NCI-H128 (cell line): ENCODE results near the gene EPHA8.

Experiments
- DNase-seq: peaks from one replicate; lab custom pipeline; 2025; ENCODE audit not compliant: unreplicated experiment; lab: John Stamatoyannopoulos, UW

EPHA8 gene

DNA sequence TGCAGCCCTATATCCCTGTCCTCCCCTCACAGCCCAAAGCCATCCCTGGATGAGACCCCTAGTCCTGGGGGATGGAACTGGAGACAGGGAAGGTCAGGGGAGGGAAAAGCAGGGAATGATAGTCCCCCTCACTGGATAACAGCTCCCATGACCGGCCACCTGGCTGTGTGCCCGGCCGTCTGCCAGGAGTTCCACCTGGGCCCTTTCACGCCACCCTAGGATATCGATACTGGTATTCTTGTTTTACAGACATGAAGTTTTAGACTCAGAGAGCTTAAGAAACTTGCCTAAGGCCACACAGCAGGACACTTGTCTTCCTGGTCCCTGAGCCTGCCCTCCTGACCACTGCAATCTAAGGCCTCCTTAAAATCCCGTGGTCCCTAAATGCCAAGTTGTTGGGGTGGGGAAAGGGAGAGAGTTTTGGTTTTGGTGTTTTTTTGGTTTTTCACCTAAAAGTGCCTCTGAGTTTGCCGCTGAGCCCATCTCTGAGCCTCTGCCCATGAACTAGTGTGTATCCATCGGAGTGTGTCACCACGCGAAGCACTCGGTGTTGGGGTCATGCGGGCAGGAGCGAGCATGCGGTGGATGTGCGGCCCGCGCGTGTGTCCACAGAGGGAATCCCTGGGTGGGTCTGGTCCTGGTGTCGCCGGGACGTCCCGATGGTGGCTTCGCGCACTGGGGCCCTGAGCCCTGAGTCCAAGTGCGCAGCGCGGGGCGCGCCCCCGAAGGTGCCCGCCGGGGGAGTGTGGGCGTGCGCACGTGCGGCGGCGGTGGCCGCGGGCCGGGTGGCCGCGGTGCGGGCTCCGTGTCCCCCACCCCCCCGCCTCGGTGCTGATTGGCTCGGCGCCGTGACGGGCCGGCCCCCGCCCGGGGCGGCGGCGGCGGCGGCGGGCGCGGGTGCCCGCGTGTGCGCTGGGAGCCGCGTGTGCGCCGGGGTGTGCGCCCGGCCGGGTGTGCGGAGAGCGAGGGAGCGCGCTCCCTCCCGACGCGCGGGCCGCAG is at the start of gene EPHA8:
TSS of gene EPHA8 (plus strand) at position 906 of the 1,000 bp plus-strand sequence. CDS start 147 bp downstream, outside the sequence.
- no peak for DNase-seq

DNA sequence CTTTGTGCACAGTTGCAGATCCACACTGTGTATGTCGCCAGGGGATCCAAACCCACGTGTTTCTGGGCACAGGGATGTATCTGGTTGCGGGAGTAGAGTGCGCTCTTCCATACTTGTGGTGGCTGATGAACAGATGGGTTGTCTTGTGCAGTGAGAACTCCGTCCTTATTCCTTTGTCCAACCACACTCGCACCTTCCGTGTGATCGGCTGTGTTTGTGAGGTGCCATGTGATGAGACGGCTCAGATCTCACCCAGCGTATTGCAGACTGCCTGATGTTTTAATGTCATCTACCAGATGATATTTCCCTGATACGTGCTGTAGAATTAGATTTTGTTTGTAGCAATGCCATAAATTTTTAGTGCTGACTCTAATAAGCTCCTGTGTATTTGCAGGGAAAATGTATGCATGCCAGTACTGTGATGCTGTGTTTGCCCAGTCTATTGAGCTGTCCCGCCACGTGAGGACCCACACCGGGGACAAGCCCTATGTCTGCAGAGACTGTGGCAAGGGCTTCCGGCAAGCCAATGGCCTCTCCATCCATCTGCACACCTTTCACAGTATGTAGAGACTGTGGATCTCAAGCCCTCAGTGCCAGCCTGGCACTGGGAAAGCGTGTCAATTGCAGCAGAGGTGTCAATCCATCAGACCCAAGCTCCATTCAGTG is 46.2 kb upstream of the EPHA8 start:
- no peak for DNase-seq

- DNase-seq: no peak
Observed at GRCh38 chr1:22517956-22518355, 45.3 kb upstream of the EPHA8 start.

DNA sequence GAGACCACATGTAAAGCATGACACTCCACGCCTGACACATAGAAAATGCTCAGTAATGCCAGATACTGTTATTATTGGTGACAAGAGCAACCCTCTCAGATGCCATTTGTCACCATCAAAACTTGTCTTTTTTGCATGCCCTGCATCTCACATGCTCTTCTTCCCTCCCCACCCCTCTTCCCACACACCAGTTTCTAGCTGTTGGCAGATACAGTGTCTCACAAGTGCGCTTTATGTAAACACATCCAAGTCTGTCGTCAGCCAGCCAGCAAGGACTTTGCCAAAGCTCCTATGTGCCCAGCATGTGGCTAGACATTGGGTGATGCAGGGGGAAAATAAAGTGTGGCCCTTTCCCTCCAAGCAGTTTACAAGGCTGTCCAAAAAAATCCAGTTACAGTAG is 44.9 kb upstream of the EPHA8 start:
- no peak for DNase-seq

GRCh38 chr1:22520871-22521270 is 42.4 kb upstream of the EPHA8 start:
- no peak for DNase-seq

- DNase-seq: no peak
Observed at GRCh38 chr1:22521692-22522091, 41.6 kb upstream of the EPHA8 start.

DNA sequence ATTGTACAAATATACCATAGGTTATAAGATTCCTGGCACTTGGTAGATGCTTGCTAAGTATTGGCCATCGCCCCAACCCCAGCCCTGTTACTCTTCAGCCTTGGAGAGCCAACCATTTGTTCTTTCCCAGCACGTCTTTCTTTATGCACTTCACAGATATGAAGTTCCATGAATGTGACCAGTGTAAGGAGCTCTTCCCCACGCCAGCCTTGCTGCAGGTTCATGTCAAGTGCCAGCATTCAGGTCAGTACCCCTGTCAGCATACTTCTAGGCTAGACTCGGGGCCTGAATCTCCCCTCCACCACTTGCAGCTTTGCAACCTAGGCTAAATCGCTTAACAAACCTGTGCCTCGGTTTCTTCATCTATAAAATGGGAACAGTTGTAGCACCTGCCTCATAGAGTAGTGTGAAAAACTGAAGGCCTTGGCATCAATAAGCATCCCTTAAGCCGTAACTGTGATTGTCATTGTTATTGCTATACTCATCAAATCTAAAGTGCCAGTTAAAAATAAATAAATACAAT is 41.0 kb upstream of the EPHA8 start:
- DNase-seq: no peak

DNA sequence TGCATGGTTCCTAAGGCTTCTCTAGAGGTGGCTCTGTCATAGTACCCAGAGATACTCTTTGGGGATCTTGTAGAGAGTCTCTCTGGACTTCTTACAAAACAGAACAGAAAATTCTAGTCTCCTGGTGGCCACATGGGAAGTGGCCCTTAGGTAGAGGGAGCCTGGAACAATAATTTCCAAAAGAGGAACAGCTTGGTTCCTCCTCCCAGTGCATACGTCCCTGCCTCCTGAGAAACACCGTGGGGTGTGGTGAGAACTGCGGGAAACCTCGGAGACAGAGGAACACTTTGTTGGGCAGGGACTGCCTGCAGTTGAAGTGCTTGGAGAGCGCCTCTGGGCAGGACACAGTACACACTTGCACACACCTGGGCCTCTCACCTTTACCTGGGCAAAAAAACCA is 38.8 kb upstream of the EPHA8 start:
- DNase-seq: no peak

GRCh38 chr1:22525211-22525610 is 38.1 kb upstream of the EPHA8 start:
- DNase-seq: no peak

DNA sequence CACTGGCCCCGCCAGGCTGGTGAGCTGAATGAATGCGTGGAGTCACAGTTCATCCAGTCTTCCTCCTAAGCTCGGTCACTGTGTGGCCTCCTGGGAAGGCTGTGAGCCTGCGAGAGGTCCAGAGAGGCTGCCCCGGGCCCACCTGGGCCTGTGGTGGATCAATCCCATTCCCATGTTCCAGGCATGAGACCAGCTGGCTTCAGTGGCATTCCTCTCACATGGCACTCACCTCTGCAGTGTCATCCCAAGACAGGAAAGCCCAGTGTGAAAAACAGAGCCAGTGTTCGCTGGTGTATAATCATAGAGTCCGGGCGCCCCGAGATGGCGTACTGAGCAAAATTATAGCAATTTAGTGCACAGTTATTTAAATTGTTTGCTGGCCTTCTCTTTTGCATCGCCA is 37.6 kb upstream of the EPHA8 start:
- DNase-seq: no peak

GRCh38 chr1:22526098-22526497 is 37.2 kb upstream of the EPHA8 start:
- DNase-seq: no peak

DNA sequence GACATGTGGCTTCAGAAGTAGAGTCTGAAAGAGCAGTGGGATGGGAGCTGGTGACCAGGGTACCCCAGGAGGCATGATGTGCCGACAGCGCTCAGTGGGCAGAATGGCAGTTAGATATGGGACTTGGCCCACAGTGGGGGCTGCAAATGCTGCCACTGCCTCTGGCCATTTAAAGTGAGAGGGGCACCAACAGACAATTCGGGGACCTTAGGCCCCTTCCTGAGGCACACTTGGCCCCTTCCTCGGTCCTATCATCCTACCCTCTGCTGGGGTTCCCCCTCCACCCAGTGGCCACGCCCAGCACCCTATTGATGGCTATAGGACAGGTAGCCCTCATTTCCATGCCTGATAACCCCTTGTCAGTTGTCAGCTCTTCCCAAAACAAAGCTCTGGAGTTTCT is 36.6 kb upstream of the EPHA8 start:
- no peak for DNase-seq

- no peak for DNase-seq
Observed at GRCh38 chr1:22527122-22527521, 36.2 kb upstream of the EPHA8 start.

DNA sequence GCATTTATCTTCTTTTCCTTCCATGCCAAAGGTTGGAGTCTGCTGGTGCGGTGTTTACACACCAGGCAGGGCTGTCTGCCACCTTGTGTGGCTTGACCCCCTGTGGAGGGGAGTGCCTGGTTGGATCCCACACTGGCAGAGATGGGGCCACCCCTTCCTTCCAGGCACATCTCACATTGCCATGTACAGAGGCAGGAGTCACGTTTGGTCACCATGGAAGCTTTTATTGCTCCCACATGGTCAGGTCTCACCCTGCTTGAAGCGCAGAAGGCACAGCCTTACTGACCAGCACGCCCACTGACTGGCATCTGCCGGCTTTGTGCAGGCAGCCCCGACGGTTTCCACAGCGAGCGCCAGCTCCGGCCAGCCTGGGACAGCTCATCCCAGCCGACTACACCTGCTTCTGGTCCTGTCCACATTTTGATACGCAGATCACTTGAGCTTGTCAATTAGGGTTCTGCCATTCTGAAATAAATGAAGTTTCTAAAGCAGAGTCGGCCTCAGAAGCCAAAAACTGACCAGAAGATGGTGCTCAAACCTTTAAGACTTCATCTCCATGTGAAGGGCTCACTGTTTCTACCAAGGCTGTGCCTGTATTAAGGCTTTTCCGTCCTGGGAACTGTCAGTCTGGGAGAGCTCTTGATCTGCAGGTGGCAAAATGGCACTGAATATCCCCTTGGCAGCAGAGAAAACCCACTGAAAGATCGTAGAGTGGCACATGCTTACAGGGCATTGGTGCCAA is 35.6 kb upstream of the EPHA8 start:
- no peak for DNase-seq

DNA sequence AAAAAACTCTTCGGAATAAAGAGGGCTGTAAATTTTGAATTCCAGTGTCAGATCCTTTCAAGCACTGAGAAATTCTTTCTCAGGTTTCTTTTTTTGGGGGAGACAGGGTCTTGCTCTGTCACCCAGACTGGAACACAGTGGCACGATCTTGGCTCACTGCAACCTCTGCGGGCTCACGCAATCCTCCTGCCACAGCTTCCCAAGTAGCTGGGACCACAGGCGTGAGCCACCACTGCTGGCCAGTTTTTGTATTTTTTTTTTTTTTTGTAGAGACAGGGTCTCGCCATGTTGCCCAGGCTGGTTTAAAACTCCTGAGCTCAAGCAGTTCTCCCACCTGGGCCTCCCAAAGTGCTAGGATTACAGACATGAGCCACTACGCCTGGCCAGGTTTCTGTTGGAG is 34.8 kb upstream of the EPHA8 start:
- no peak for DNase-seq

GRCh38 chr1:22529901-22530621 is 33.2 kb upstream of the EPHA8 start:
- DNase-seq: no peak

DNA sequence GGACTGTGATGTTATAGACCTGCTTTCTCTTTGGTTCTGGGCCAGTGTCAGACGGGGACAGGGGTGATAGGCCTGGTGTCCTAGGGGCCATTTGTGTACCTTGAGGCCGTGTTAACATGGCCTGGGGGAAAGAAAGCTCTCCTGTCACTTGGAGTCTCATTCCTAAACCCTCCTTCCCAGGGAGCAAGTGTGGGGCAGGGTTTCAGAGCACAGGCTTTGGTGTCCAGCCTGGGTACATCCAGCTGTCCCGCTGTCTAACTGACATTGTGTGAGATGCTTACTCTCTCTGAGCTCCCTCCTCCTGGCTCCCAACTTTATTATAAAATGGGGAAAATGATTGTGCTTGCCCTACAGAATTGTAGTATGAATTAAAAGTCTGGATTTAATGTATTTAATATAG is 32.6 kb upstream of the EPHA8 start:
- DNase-seq: no peak

DNA sequence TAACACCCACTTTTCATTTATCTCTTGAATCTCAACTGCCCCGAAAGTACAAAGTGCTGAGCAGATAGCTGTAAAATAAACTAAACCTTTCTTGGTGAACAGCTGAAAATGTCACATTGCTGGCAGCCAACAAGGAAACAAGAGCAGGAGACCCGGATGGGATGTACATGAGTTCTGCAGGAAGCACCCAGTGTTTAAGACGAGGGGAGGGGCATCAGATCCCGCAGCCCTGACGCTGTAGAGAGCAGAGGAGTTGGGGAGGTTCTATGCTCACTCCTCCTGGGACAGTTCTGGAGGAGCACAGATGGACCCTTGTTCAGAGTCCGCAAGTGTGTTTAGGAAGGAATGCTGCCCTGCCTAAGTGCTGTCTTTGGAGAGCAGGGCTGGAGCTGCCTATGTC is 32.0 kb upstream of the EPHA8 start:
- DNase-seq: no peak

- no peak for DNase-seq
Observed at GRCh38 chr1:22533244-22533895, 29.9 kb upstream of the EPHA8 start.

DNA sequence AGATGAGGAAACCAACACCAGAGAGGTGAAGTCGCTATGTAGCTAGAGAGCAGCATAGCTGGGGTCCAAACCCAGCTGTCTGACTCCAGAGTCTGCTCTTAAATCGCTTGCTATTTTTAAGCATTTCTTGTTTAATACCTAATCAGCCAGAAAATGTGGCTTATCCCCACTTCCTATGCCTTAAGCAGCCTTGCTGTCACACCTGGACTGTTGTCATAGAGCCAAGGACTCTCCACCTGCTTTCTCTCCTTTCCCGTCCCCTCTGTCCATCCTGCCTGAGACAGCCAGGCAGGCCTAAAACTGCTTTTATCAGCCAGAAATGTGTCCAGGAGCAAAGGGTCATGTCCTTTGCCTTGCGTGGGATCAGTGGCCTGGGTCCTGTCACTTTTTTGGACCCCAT is 28.3 kb upstream of the EPHA8 start:
- no peak for DNase-seq
